GM19468 (cell line): ENCODE data around the gene KRT26.
"Not testable (repeated sequence)": the region's sequence is repeated elsewhere in the genome, so short reads cannot be mapped to it uniquely, and the experiment has no call there.

Experiments
- ATAC-seq: cut with Tn5 transposase; IDR thresholded peaks from one replicate; pipeline ENCODE4 v1.9.1; 2021; ENCODE audit warnings: mild to moderate bottlenecking, moderate library complexity, moderate number of reproducible peaks; ENCODE audit not compliant: unreplicated experiment; ENCODE audit errors: extremely low read depth

Gene KRT26

GRCh38 chr17:40796846-40797245 lies 24.8 kb upstream of the KRT26 start:
- ATAC-seq, result no peak

DNA sequence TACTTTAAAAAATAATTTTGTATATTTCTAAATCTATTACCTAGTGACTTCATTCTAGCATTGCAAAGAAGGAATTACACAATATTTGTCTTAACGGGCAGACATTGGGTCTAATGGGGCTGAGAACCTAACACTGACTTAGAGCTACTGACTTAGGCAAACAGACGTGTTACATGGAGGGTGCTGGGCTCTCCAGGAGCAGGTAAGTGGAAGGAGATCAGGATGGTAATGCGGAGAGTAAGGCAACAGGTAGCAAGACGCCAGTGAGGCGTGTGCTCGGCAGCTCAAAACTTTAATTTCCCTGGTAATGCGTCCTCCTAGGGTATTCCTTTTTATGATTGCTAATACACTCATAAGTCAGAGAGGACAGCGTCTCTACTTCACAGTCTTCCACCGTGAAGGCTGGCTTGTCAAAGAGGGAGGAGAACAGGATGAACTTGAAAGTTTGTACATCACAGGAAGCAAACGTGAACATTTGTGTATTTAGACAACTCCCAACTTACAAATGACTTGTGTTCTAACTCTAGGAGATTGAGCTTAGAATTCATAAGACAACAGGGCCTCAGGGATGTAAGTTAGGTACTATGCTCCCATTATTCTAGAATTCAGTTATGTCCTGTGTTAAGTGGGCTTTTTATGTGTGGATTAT lies 23.1 kb upstream of the KRT26 start:
- no peak for ATAC-seq

DNA sequence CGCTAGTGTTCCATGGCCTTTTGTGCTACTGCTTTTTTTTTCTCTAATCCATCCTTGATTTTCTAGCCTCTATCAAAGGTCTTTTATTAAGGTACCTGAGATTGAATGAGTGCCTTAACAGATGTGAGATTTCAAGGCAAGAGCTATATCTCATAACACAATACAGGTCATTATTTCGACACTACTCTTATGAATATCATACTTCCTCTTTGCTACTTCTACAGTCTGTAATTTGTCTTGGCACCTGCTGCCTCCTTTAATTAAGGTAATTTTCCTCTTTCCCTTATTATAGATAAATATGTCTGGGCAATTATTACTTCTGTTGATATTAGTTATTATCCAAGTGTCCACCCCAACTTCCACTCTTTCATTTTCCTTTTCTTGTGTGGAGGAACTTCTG lies 22.5 kb upstream of the KRT26 start:
- ATAC-seq, result no peak

DNA sequence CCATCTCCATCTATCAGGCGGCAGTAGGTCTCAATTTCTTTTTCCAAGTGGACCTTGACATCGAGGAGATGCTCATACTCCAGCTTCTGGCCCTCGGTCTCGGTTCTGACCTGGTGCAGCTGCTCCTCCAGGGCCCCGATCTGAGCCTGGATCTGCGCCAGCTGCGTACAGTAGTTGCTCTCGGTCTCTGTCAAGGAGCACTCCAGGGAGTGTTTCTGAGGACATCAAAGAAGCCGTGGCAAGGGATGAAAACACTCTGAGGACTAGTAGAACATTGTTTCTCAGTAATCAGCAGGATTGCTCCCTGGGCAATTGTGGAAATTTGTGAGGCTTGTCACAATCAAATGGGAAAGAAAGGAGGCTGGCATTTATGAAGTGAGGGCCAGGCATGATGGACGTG lies 21.8 kb upstream of the KRT26 start:
- ATAC-seq, result no peak

- no peak for ATAC-seq
Observed at GRCh38 chr17:40791787-40792436, 19.9 kb upstream of the KRT26 start.

DNA sequence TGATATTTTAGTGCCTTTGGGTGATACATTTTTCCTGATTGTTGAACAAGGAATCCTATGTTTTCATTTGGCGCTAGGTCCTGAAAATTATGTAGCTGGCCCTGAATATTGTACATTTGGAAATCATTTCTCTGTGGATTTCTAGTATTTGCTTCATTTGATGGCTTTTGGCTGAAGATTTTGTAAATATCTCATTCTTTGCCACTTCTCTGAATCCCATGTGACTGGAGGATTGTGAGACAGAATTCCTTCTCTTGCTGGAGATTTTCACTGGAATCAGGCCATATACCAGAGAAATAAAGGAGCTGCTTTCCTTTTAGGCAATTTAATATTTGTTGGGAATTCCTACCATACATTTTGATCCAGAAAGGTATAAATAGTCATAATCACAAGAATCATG lies 19.1 kb upstream of the KRT26 start:
- no peak for ATAC-seq

DNA sequence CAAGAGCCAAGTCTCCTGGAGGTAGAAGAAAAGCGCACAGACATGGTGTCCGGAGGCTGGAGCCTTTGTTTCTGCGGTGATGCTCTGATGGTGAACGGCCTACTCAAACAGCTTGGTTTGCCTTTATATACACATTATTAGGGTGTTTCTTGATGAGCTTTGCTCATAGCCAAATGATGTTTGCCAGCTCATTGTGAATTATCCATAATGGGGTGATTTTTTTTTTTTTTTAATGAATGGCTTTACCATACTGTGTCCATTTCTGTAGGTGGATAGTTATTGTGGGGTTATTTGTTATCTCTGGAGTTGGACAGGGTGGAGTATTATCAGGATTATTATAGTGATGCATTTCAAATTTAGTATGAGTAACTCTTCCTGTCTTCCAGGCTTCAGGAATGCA lies 10.4 kb upstream of the KRT26 start, which contains the start of gene KRT27:
Gene KRT27 (minus strand): TSS at position 101 of the 400 bp plus-strand sequence. CDS start 57 bp downstream, at position 44.
- no peak for ATAC-seq

- no peak for ATAC-seq
Observed at GRCh38 chr17:40779181-40779909, 7.3 kb upstream of the KRT26 start.

GRCh38 chr17:40778461-40778860 lies 6.5 kb upstream of the KRT26 start:
- ATAC-seq, result no peak

DNA sequence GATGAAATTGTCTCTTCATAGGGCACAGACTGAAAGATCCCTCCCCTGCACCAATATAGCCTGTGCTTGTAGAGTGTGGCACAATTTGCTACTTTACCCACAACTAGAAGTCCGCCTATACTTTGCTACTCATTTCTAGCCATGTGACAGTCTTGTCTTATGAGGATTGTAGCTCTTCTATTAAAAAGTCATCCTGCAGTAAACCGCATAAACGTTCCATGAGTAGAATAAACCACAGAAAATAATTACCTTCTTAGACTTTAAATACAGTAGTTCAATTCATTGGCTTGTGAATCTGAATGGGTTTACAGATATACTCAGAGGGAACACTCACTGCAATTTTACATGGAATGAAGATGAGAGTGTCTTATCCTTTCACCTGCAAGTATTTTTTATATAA lies 6.0 kb upstream of the KRT26 start:
- ATAC-seq, result no peak

- ATAC-seq, result no peak
Observed at GRCh38 chr17:40777459-40777858, 5.5 kb upstream of the KRT26 start.

GRCh38 chr17:40775945-40776344 lies 3.9 kb upstream of the KRT26 start:
- no peak for ATAC-seq

DNA sequence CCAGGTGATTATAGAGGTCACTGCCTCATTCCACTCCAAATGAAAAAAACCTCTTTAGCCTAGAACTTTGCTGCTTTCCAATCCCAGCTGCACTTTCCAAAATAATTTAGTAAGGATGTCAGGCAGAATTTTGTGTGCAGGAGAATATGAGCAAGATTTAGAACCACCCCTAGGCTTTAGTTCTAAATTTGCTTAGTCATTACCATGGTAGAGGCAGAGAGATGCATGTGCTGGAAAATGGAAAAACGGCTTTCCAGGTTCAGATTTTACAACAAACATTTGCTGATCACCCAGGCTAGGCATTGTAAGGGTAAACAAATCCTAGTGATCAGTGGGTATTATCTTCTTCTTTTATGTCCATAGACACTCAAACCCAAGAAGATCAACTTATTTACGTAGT lies 6.3 kb downstream of the KRT26 start:
- no peak for ATAC-seq

GRCh38 chr17:40763752-40764151 lies 8.2 kb downstream of the KRT26 start:
- ATAC-seq, result no peak

DNA sequence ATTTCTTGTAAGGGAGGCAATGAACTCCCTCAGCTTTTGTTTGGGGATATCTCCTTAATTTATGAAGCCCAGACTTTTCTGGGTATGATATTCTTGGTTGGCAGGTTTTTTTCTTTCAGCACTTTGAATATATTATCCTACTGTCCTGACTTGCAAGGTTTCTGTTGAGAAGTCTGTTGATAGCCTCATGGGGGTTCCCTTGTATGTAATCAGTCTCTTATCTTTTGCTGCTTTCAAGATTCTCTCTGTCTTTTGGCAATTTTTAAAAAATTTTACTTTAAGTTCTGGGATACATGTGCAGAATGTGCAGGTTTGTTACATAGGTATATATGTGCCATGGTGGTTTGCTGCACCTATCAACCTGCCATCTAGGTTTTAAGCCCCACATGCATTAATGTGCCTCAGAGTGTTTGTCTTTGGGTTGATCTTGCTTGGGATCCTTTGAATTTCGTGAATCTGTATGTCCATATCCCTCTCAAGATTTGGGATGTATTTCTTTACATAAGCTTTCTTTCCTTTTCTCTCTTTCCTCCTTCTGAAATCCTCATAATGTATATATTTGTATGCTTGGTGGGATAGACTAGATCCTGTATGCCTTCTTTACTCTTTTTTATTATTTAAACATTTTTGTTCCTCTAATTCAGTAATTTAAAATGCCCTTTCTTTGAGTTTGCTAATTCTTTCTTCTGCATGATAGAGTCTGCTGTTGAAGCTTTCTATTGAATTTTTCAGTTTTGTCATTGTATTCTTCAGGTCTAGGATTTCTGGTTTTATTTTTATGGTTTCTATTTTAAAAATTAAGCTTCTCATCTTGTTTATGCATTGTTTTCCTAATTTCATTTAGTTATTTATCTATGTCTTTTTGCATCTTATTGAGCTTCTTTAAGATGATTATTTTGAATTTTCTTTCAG lies 11.6 kb downstream of the KRT26 start:
- ATAC-seq, result no peak

GRCh38 chr17:40755231-40755630 lies 16.8 kb downstream of the KRT26 start, which contains the start of gene KRT25:
TSS of gene KRT25 (minus strand) at chr17:40755331. CDS start at chr17:40755271, 60 bp downstream.
- no peak for ATAC-seq

DNA sequence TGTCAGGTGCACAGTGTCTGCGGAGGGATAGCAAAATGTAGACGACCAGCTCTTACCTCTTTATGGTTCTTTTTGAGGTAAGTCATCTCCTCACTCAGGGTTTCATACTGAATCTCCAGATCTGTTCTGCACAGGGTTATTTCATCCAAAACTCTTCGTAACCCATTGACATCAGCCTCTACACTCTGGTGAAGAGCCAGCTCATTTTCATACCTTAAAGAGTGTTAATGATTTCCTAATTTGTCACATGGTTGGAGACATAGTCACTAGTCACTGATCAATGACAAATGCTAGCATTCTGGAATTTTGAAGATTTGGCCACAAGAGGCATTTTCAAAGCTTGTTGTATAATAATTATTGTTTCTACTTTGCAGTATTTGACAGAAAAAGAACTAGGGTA lies 18.2 kb downstream of the KRT26 start:
- no peak for ATAC-seq

DNA sequence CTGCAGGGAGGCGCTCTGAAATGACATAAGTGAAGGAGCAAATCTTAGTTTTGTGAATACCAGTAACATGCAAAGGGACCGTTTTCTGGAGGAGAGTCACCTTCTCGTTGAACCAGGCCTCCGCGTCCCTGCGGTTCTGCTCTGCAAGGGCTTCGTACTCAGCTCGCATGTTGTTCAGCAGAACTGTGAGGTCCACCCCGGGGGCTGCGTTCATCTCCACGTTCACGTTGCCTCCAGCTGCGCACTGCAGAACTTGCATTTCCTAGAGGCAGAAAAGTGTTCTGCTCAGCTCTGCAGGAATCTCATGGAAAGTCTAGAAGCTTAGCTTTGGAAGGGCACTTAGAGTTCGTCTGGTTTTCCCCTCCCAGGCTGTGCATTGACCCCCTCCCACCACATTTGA lies 20.9 kb downstream of the KRT26 start:
- ATAC-seq, result no peak

DNA sequence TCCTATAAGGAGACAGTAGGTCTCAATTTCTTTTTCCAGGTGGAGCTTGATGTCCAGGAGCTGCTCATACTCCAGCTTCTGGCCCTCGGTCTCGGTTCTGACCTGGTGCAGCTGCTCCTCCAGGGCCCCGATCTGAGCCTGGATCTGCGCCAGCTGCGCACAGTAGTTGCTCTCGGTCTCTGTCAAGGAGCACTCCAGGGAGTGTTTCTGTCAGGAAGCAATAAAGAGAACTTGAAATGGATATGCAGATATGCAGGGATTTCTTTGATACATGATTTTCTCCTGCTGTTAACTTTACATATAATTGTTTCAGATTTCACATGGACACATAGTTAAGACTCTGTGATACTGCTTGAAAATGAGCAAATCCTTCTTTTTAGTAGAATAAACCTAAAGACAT lies 21.6 kb downstream of the KRT26 start:
- ATAC-seq, result no peak

- ATAC-seq, result not testable (repeated sequence)
Observed at GRCh38 chr17:40748666-40749065, 23.3 kb downstream of the KRT26 start.
